DND-41 (cell line): ENCODE measurements around the gene KLRK1.

ENCODE experiments used
- EZH2 ChIP-seq: IDR thresholded peaks from 3 replicates; pipeline ENCODE4 v1.6.1; 2012; ENCODE audit warnings: borderline replicate concordance, low read depth, mild to moderate bottlenecking, moderate library complexity, low read length, inconsistent platforms; ENCODE audit not compliant: severe bottlenecking
- TF ChIP-seq, protein P1 (sequence below): IDR thresholded peaks from 2 replicates; pipeline ENCODE4 v1.5.1; 2012; ENCODE audit warnings: borderline replicate concordance, low read length, moderate library complexity, mild to moderate bottlenecking; ENCODE audit not compliant: poor library complexity, severe bottlenecking; ENCODE audit errors: extremely low read depth

DNA sequence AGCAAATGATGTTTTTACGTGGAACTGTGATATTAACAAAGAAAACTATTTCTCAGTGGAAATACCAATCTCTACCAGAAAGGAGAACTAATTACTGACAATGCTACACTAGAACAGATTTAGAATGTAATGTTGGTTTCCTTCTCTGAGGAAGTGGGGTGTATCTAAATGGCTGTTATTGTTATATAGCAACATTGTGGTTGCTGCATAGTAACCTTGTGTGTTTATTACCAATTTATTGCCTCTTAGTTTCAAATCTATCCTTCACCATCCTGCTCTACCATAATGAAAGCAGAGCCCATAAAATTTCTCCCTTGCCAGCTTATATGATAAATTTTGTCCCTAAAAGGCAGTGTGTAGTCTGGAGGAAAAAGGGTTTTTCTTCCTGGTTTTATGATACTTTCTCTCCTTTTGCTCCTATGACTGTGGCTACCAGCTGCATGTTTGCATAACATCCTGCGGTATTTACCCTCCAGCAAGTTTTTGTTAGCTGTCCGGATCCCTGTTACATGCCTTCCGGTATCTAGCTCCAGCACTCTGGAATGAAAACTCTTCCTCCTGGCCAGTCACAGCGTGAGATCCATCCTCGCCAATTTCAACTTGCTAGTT lies 5.7 kb upstream of the KLRK1 start:
- TF ChIP-seq, protein P1, sequence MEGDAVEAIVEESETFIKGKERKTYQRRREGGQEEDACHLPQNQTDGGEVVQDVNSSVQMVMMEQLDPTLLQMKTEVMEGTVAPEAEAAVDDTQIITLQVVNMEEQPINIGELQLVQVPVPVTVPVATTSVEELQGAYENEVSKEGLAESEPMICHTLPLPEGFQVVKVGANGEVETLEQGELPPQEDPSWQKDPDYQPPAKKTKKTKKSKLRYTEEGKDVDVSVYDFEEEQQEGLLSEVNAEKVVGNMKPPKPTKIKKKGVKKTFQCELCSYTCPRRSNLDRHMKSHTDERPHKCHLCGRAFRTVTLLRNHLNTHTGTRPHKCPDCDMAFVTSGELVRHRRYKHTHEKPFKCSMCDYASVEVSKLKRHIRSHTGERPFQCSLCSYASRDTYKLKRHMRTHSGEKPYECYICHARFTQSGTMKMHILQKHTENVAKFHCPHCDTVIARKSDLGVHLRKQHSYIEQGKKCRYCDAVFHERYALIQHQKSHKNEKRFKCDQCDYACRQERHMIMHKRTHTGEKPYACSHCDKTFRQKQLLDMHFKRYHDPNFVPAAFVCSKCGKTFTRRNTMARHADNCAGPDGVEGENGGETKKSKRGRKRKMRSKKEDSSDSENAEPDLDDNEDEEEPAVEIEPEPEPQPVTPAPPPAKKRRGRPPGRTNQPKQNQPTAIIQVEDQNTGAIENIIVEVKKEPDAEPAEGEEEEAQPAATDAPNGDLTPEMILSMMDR: no peak
- no peak for TF ChIP-seq EZH2
